OCI-LY1 (cell line): ENCODE measurements around the gene NSDHL.

Source experiments
- H2AFZ ChIP-seq: fragments of 200-600 bp; sonication (generic), shearing (Covaris generic); 2 replicates; pipeline ENCODE4 v1.6.0; 2014; ENCODE audit warnings: antibody characterized with exemption, mild to moderate bottlenecking, low read length
- H3F3A ChIP-seq: fragments of 200-600 bp; sonication (generic), shearing (Covaris generic); 2 replicates; pipeline ENCODE4 v1.6.0; 2014; ENCODE audit warnings: mild to moderate bottlenecking, antibody characterized with exemption, low read length, moderate library complexity; ENCODE audit not compliant: insufficient read depth
- H3K27ac ChIP-seq: fragments of 200-600 bp; sonication (generic); 2 replicates; pipeline ENCODE4 v1.5.1; 2014; ENCODE audit warnings: low read length, mixed run types, mild to moderate bottlenecking, low read depth; ENCODE audit not compliant: poor library complexity, severe bottlenecking
- H3K27me3 ChIP-seq: fragments of 200-600 bp; sonication (generic); 2 replicates; pipeline ENCODE4 v1.6.0; 2014; ENCODE audit warnings: antibody characterized with exemption, mild to moderate bottlenecking, low read length, moderate library complexity; ENCODE audit not compliant: insufficient read depth
- H3K36me3 ChIP-seq: fragments of 200-600 bp; sonication (generic); 2 replicates; pipeline ENCODE4 v1.6.1; 2014; ENCODE audit warnings: mild to moderate bottlenecking, antibody characterized with exemption, low read length, moderate library complexity, mixed read lengths; ENCODE audit not compliant: insufficient read depth
- H3K4me1 ChIP-seq: fragments of 200-600 bp; sonication (generic); 2 replicates; pipeline ENCODE4 v1.5.1; 2014; ENCODE audit warnings: mild to moderate bottlenecking, low read length, moderate library complexity; ENCODE audit not compliant: insufficient read depth, severe bottlenecking
- H3K4me2 ChIP-seq: fragments of 200-600 bp; sonication (generic), shearing (Covaris generic); 2 replicates; pipeline ENCODE4 v1.6.1; 2014; ENCODE audit warnings: low read length
- H3K4me3 ChIP-seq: fragments of 200-600 bp; sonication (generic); 2 replicates; pipeline ENCODE4 v1.5.1; 2014; ENCODE audit warnings: low read length, low read depth, mild to moderate bottlenecking, mixed read lengths; ENCODE audit not compliant: poor library complexity, severe bottlenecking
- H3K79me2 ChIP-seq: fragments of 200-600 bp; shearing (Covaris generic); 2 replicates; pipeline ENCODE4 v1.6.1; 2016; ENCODE audit warnings: mixed run types, low read length, mixed read lengths; ENCODE audit not compliant: insufficient read depth
- H3K9ac ChIP-seq: fragments of 200-600 bp; sonication (generic), shearing (Covaris generic); 2 replicates; pipeline ENCODE4 v1.6.1; 2014; ENCODE audit warnings: mild to moderate bottlenecking, low read length, mixed read lengths
- H3K9me2 ChIP-seq: fragments of 200-600 bp; sonication (generic), shearing (Covaris generic); 2 replicates; pipeline ENCODE4 v1.6.1; 2014; ENCODE audit warnings: low read depth, mild to moderate bottlenecking, low read length, mixed read lengths
- H3K9me3 ChIP-seq: fragments of 200-600 bp; shearing (Covaris generic); 2 replicates; pipeline ENCODE4 v1.6.1; 2014; ENCODE audit warnings: low read length, mixed read lengths
- H4K20me1 ChIP-seq: fragments of 200-600 bp; sonication (generic), shearing (Covaris generic); 2 replicates; pipeline ENCODE4 v1.6.0; 2016; ENCODE audit warnings: mild to moderate bottlenecking, low read length; ENCODE audit not compliant: insufficient read depth
- EZH2 ChIP-seq: fragments of 200-600 bp; sonication (generic), shearing (Covaris generic); IDR thresholded peaks from 2 replicates; pipeline ENCODE4 v1.8.0; 2017; ENCODE audit warnings: borderline replicate concordance, mixed run types, mild to moderate bottlenecking, antibody characterized with exemption, low read length, moderate library complexity, mixed read lengths
- TF ChIP-seq, protein P1 (sequence below): fragments of 200-600 bp; sonication (generic), shearing (Covaris generic); IDR thresholded peaks from 2 replicates; pipeline ENCODE4 v1.5.1; 2017; ENCODE audit warnings: mild to moderate bottlenecking, antibody characterized with exemption, low read length, moderate library complexity, mixed read lengths

NSDHL gene

DNA sequence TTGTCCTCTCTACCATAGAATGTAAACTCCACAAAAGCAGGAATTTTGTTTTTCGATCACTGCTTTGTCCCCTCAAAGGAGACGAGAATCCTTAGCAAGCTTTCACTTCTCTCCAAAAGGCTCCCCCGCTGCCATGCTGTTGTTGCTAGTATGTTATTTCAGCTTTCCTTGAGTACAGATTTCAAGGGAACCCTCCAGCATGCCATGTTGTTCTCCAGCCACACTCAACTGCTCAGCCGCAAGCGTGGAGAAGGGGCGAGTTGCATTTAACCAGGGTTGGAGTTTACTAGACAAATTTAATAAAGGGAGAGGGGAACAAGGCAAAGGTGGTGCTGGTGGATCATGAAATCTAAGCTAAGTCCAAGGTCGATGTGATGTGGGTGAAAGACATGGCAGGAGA is 23.1 kb downstream of the NSDHL start:
- no peaks in the 10 kb centered on the region for H3K9me3 ChIP-seq

DNA sequence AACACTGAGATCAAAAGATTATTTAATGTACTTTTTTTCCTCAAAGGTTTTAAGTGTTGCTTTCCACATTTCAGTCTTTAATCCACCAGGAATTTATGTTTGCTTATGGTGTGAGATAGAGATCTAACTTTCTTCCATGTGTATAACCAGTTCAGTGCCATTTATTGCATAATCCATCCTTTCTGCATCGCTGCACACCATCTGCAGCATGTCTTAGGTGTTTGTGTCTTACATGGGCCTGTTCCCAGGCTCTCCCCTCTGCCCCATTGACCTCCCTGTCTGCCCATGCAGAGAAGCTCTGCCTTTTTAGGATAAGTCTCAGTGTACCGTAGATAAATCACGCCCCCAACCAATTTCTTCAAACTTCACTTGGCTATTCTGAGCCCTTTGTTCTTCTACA is 30.3 kb downstream of the NSDHL start:
- Histone ChIP-seq H3K4me2 (no peak overlapping the region), H3F3A (no peaks in the 10 kb centered on the region), H3K9me2 (no peaks in the 10 kb centered on the region), H4K20me1 (no peaks in the 10 kb centered on the region), H3K9ac (no peak overlapping the region), H3K27me3 (no peaks in the 10 kb centered on the region), H2AFZ (no peak overlapping the region), H3K4me3 (no peak overlapping the region), H3K9me3 (no peaks in the 10 kb centered on the region), H3K36me3 (peaks cover 27% of the 10 kb centered on the region), H3K79me2 (no peaks in the 10 kb centered on the region), H3K27ac (no peak overlapping the region), H3K4me1 (no peaks in the 10 kb centered on the region)
- TF ChIP-seq, protein P1, sequence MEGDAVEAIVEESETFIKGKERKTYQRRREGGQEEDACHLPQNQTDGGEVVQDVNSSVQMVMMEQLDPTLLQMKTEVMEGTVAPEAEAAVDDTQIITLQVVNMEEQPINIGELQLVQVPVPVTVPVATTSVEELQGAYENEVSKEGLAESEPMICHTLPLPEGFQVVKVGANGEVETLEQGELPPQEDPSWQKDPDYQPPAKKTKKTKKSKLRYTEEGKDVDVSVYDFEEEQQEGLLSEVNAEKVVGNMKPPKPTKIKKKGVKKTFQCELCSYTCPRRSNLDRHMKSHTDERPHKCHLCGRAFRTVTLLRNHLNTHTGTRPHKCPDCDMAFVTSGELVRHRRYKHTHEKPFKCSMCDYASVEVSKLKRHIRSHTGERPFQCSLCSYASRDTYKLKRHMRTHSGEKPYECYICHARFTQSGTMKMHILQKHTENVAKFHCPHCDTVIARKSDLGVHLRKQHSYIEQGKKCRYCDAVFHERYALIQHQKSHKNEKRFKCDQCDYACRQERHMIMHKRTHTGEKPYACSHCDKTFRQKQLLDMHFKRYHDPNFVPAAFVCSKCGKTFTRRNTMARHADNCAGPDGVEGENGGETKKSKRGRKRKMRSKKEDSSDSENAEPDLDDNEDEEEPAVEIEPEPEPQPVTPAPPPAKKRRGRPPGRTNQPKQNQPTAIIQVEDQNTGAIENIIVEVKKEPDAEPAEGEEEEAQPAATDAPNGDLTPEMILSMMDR = no peak
- TF ChIP-seq EZH2 = no peak

More for the DNA sequence above, 23.1 kb downstream of the NSDHL start:
- Histone ChIP-seq H3K79me2 (no peaks in the 10 kb centered on the region), H2AFZ (no peak overlapping the region), H3K4me1 (no peaks in the 10 kb centered on the region), H3K27ac (no peak overlapping the region), H3K36me3 (peaks cover 34% of the 10 kb centered on the region), H3K9me2 (no peaks in the 10 kb centered on the region), H4K20me1 (no peaks in the 10 kb centered on the region), H3F3A (no peaks in the 10 kb centered on the region), H3K4me2 (no peak overlapping the region), H3K27me3 (no peaks in the 10 kb centered on the region), H3K9ac (no peak overlapping the region), H3K4me3 (no peak overlapping the region)
- TF ChIP-seq, protein P1 = no peak
- no peak for TF ChIP-seq EZH2

DNA sequence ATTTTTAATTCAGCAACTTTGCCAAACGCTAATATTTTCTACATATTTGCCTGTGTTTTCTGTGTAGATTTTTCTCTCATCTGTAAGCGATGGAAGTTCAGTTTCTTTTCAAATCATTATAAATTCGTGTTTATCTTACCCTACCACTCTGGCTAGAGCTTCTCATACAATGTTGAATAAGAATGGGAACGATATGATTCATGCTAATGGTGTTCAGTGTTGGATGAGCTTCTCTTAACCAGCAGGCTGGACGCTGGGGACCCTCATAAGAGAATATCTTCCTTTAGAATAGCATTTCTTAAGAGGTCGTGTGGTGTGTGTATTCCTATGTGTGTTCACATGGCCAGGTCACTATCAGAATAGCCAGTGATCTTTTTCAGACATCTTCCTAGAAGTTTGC is 31.0 kb downstream of the NSDHL start:
- no peak overlapping the region for H3K4me3 ChIP-seq
- no peaks in the 10 kb centered on the region for H3K9me2 ChIP-seq
- no peaks in the 10 kb centered on the region for H3K9me3 ChIP-seq
- no peak overlapping the region for H2AFZ ChIP-seq
- H4K20me1 ChIP-seq = no peaks in the 10 kb centered on the region
- H3K36me3 ChIP-seq = peaks cover 27% of the 10 kb centered on the region
- no peaks in the 10 kb centered on the region for H3K79me2 ChIP-seq
- no peak overlapping the region for H3K4me2 ChIP-seq
- H3K4me1 ChIP-seq = no peaks in the 10 kb centered on the region
- H3K27ac ChIP-seq = no peak overlapping the region
- H3K9ac ChIP-seq = no peak overlapping the region
- no peaks in the 10 kb centered on the region for H3K27me3 ChIP-seq
- no peak for TF ChIP-seq EZH2
- TF ChIP-seq, protein P1 = no peak
- H3F3A ChIP-seq = no peaks in the 10 kb centered on the region
